Tongue (tissue), 2 donors: Measurements from ENCODE around the gene CLPSL1. TPM values are rescaled to one million over a fixed set of nuclear protein-coding genes. Genes with fewer than 3 reads are reported as not detected.
"Not testable (repeated sequence)": the region's sequence is repeated elsewhere in the genome, so short reads cannot be mapped to it uniquely, and the experiment has no call there.

ENCODE experiments used
- DNase-seq: peaks from one replicate; pipeline ENCODE4 v3.0.0-alpha.2; 2015
- total RNA-seq: library from RNA; depleted of rRNA; stranded (reverse); fragments of >200 nt; gene quantifications from one replicate; pipeline ENCODE4 v1.2.3, GENCODE V29; 2014

CLPSL1 gene
- total RNA-seq = not detected

- DNase-seq = no peak
Measured at GRCh38 chr6:35780719-35781118, at the start of gene CLPSL1. TSS of gene CLPSL1 (plus strand) at chr6:35781019. CDS start at chr6:35781111, 92 bp downstream.

GRCh38 chr6:35731414-35731735, 49.4 kb upstream of the CLPSL1 start:
- peak; percentile 96 for DNase-seq

GRCh38 chr6:35731736-35732532, 48.9 kb upstream of the CLPSL1 start:
- DNase-seq = peak; percentile 96

- no peak for DNase-seq
Measured at GRCh38 chr6:35733633-35734032, 47.2 kb upstream of the CLPSL1 start.

- not testable (repeated sequence) for DNase-seq
Measured at GRCh38 chr6:35734319-35734718, 46.5 kb upstream of the CLPSL1 start.

- DNase-seq = no peak
Measured at GRCh38 chr6:35735452-35735851, 45.4 kb upstream of the CLPSL1 start.

GRCh38 chr6:35736253-35736894, 44.4 kb upstream of the CLPSL1 start:
- peak; percentile 90 for DNase-seq

GRCh38 chr6:35736982-35737412, 43.8 kb upstream of the CLPSL1 start, which contains the start of gene ARMC12:
TSS of gene ARMC12 (plus strand) at chr6:35737032. CDS start at chr6:35737109, 77 bp downstream.
- DNase-seq = no peak

GRCh38 chr6:35737413-35738211, 43.2 kb upstream of the CLPSL1 start:
- peak; percentile 86 for DNase-seq

GRCh38 chr6:35739645-35740524, 40.9 kb upstream of the CLPSL1 start:
- DNase-seq = no peak

- no peak for DNase-seq
Measured at GRCh38 chr6:35742842-35743241, 38.0 kb upstream of the CLPSL1 start.

- no peak for DNase-seq
Measured at GRCh38 chr6:35745509-35745908, 35.3 kb upstream of the CLPSL1 start.

- DNase-seq = no peak
Measured at GRCh38 chr6:35746516-35746915, 34.3 kb upstream of the CLPSL1 start.

GRCh38 chr6:35747877-35748276, 32.9 kb upstream of the CLPSL1 start:
- no peak for DNase-seq

GRCh38 chr6:35750557-35750956, 30.3 kb upstream of the CLPSL1 start:
- DNase-seq = no peak

GRCh38 chr6:35751594-35751993, 29.2 kb upstream of the CLPSL1 start:
- DNase-seq = no peak

GRCh38 chr6:35752330-35752729, 28.5 kb upstream of the CLPSL1 start:
- DNase-seq = no peak

- DNase-seq = no peak
Measured at GRCh38 chr6:35754452-35755277, 26.2 kb upstream of the CLPSL1 start.

GRCh38 chr6:35755278-35755924, 25.4 kb upstream of the CLPSL1 start:
- no peak for DNase-seq

GRCh38 chr6:35757456-35758123, 23.2 kb upstream of the CLPSL1 start:
- DNase-seq = no peak
